Central memory CD8-positive, alpha-beta T cell (primary cell): Measurements from ENCODE around the gene MT1G.

Experiments
- ATAC-seq: fragments of 150-1000 bp; cut with Tn5 transposase; replicated peaks from 2 replicates; pipeline ENCODE4 v1.10.0; 2022; ENCODE audit warnings: mild to moderate bottlenecking, moderate FRiP score, moderate number of reproducible peaks; ENCODE audit not compliant: poor library complexity, severe bottlenecking; ENCODE audit errors: extremely low read depth
- DNase-seq, 2 donors: peaks; one replicate each; pipeline ENCODE4 v3.0.0; 2021; ENCODE audit warnings: low spot score in 2 of 2
- H3K27ac Mint-ChIP-seq: one replicate; pipeline ENCODE4 v1.8.0; 2022; ENCODE audit warnings: low read depth, mild to moderate bottlenecking, moderate library complexity, mixed read lengths
- H3K27me3 Mint-ChIP-seq: one replicate; pipeline ENCODE4 v1.8.0; 2022; ENCODE audit warnings: mixed read lengths
- H3K36me3 Mint-ChIP-seq: one replicate; pipeline ENCODE4 v1.8.0; 2022; ENCODE audit warnings: mild to moderate bottlenecking, moderate library complexity, mixed read lengths; ENCODE audit not compliant: insufficient read depth
- H3K4me1 Mint-ChIP-seq: one replicate; pipeline ENCODE4 v1.8.0; 2022; ENCODE audit warnings: mixed read lengths
- H3K4me3 Mint-ChIP-seq: one replicate; pipeline ENCODE4 v1.8.0; 2022; ENCODE audit warnings: mild to moderate bottlenecking, moderate library complexity, mixed read lengths
- H3K9me3 Mint-ChIP-seq: one replicate; pipeline ENCODE4 v1.8.0; 2022; ENCODE audit warnings: mixed read lengths

MT1G gene

GRCh38 chr16:56634715-56635440 lies 33.0 kb downstream of the MT1G start:
- Mint-ChIP-seq H3K9me3 (no peaks in the 10 kb centered on the region), H3K27ac (no peak overlapping the region)

GRCh38 chr16:56633535-56633934 lies 34.3 kb downstream of the MT1G start:
- Mint-ChIP-seq H3K4me1 (peaks cover 21% of the 10 kb centered on the region), H3K9me3 (no peaks in the 10 kb centered on the region), H3K27ac (no peak overlapping the region), H3K27me3 (peaks cover 83% of the 10 kb centered on the region), H3K36me3 (no peaks in the 10 kb centered on the region), H3K4me3 (no peak overlapping the region)
- ATAC-seq = no peak
- DNase-seq = no peak

More at GRCh38 chr16:56634715-56635440, 33.0 kb downstream of the MT1G start:
- H3K36me3 Mint-ChIP-seq = no peaks in the 10 kb centered on the region
- peaks cover 97% of the 10 kb centered on the region for H3K27me3 Mint-ChIP-seq
- H3K4me3 Mint-ChIP-seq = peak overlapping the region; percentile 71
- H3K4me1 Mint-ChIP-seq = peaks cover 21% of the 10 kb centered on the region
- ATAC-seq (no peak), DNase-seq (no peak)

DNA sequence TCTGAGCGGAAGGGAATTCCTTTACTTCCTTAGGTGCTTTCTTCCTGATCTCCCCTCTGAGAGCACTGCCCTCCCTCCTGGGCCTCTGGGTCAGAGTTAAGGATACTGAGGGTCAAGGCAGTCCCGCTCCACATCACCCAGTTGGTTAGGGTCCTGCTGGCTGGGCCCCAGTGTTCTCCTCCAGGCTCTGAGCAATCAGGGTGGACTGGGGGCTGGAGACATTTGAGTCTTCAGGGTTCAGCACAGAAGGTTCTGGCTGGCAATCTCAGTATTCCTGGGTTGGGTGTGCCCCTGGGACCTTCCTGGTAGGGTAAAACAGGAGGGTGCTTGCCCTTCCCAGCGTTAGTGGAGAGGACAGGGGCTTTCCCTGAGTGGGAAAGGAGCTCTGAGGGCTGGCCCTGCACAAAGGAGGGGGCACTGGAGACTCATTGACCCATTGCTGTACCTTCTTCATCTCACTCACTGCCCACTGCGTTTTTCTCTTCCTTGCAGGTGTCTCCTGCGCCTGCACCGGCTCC lies 35.0 kb downstream of the MT1G start:
- DNase-seq (no peak), ATAC-seq (no peak)
- H3K27me3 Mint-ChIP-seq = peaks cover 77% of the 10 kb centered on the region
- H3K4me3 Mint-ChIP-seq = peak overlapping the region; percentile 36
- H3K27ac Mint-ChIP-seq = no peak overlapping the region
- no peaks in the 10 kb centered on the region for H3K9me3 Mint-ChIP-seq
- H3K4me1 Mint-ChIP-seq = peaks cover 19% of the 10 kb centered on the region
- H3K36me3 Mint-ChIP-seq = no peaks in the 10 kb centered on the region

DNA sequence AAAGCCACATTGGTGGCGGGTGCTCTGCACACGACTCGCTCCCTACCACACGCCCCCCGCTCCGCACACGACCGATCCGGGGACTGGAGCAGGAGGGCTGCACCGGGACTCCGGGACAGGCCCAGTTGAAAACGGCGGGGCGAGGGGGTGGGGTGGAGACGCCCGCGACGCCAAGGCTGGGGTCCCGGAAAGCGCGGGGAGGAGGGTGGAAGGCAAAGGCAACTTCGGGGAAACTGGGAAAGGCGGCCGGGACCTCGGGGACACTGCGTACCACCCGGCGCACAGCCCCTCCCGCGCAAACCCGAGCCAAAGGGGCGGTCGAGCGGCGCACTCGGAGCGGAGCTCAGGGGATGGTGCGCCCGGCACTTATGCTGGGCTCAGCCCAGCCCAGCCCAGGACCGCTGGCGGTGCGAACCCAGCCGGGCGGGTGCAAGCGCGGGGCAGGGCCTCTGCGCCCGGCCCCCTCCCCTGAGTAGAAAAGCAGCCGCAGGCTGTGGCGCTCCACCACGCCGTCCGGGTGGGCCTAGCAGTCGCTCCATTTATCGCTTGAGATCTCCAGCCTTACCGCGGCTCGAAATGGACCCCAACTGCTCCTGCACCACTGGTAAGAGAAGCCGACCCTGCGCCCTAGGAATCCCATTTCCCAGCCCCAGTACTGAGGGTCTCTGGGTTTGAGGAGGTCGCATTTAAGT lies 35.6 kb downstream of the MT1G start, which contains the start of gene MT1M:
TSS of gene MT1M (plus strand) at position 504 of the 692 bp plus-strand sequence. CDS start at position 577, 73 bp downstream.
- H3K27ac Mint-ChIP-seq = no peak within 1 kb of the TSS
- no peak for ATAC-seq

GRCh38 chr16:56631832-56632155 lies 36.1 kb downstream of the MT1G start:
- Mint-ChIP-seq H3K4me3 (peak overlapping the region; percentile 49), H3K27ac (no peak overlapping the region)

More for the DNA sequence above, 35.6 kb downstream of the MT1G start, which contains the start of gene MT1M:
- no peaks in the 10 kb centered on the region for H3K9me3 Mint-ChIP-seq
- no peak for DNase-seq
- H3K36me3 Mint-ChIP-seq = no peaks in the 10 kb centered on the region
- peak within 1 kb of the TSS; percentile 49 for H3K4me3 Mint-ChIP-seq
- H3K27me3 Mint-ChIP-seq = peaks cover 71% of the 10 kb centered on the region
- peaks cover 13% of the 10 kb centered on the region for H3K4me1 Mint-ChIP-seq

DNA sequence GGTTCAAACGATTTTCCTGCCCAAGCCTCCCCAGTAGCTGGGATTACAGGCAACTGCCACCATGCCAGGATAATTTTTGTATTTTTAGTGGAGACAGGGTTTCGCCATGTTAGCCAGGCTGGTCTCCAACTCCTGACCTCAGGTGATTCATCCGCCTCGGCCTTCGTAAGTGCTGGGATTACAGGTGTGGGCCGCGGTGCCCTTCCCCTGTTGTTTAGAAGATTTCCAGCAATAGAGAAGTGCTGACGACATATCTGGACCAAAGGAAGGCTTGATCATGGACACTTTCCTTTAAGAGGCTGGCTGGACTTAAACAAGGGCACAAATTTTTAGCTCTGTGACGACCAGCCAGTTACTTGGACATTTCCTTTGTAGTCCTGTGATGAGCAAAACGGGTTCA lies 36.7 kb downstream of the MT1G start:
- no peak overlapping the region for H3K27ac Mint-ChIP-seq
- peaks cover 60% of the 10 kb centered on the region for H3K27me3 Mint-ChIP-seq
- no peaks in the 10 kb centered on the region for H3K36me3 Mint-ChIP-seq
- peaks cover 13% of the 10 kb centered on the region for H3K4me1 Mint-ChIP-seq
- H3K9me3 Mint-ChIP-seq = no peaks in the 10 kb centered on the region
- no peak overlapping the region for H3K4me3 Mint-ChIP-seq
- DNase-seq = no peak
- ATAC-seq = no peak

More at GRCh38 chr16:56631832-56632155, 36.1 kb downstream of the MT1G start:
- Mint-ChIP-seq H3K36me3 (no peaks in the 10 kb centered on the region), H3K4me1 (peaks cover 12% of the 10 kb centered on the region), H3K27me3 (peaks cover 66% of the 10 kb centered on the region), H3K9me3 (no peaks in the 10 kb centered on the region)
- no peak for DNase-seq
- no peak for ATAC-seq

DNA sequence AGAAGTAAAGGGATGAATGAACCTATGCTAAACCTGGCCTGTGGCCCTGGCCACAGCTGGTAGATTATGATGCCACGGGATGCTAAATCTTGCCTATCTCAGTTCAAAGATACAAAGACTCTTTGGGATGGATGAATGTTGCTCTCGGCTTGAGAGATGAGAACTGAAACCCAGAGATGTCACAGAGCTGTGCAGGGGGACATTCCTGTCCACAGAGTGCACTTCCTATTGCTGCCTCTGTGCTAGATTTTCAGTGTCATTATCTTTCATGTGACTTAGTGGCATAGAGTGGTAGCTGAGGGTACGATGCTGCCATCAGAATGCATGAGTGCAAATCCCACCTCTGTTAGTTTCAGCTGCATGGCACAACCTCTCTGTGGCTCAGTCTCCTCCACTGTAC lies 37.7 kb downstream of the MT1G start:
- ATAC-seq (no peak), DNase-seq (no peak)
- Mint-ChIP-seq H3K4me1 (peaks cover 20% of the 10 kb centered on the region), H3K27me3 (peaks cover 49% of the 10 kb centered on the region), H3K36me3 (peaks cover 3% of the 10 kb centered on the region), H3K9me3 (no peaks in the 10 kb centered on the region), H3K27ac (no peak overlapping the region), H3K4me3 (no peak overlapping the region)

GRCh38 chr16:56629531-56629930 lies 38.3 kb downstream of the MT1G start:
- Mint-ChIP-seq H3K4me1 (peaks cover 20% of the 10 kb centered on the region), H3K27ac (no peak overlapping the region), H3K27me3 (peaks cover 43% of the 10 kb centered on the region), H3K36me3 (peaks cover 5% of the 10 kb centered on the region), H3K4me3 (no peak overlapping the region), H3K9me3 (no peaks in the 10 kb centered on the region)
- ATAC-seq (no peak), DNase-seq (no peak)

DNA sequence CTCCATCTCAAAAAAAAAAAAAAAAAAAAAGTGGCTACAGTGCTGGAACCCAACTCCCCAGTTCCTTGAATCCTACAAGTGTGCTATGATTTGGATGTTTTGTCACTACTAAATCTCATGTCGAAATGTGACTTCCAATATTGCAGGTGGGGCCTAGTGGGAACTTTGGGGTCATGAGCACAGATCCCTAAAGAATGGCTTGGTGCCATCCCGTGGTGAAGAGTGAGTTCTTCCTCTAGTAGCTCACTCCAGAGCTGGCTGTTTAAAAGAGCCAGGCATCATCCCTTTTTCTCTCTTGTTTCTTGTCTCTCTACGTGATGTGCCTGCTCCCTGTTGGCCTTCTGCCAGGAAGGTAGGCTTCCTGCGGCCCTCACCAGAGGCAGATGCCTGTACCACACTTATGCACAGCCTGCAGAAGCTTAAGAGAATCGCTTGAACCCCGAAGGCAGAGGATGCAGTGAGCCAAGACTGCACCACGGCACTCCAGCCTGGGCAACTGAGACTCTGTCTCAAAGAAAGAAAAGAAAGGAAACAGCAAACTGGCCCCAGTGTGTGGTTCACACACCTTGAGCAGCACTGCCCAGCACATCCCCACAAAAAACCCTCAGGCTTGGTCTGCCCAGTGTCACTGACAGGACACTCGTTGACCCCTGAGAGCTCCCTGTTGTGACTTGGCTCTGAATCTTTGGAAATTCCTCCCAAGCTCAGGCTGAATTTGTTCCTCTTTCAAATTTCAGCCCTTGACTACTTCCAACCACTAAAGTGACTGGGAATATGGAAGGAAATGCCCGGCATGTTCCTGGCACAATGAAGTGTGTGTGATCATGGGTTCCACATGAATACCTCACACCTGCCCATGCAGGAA lies 39.1 kb downstream of the MT1G start:
- H3K4me1 Mint-ChIP-seq = peaks cover 20% of the 10 kb centered on the region
- H3K9me3 Mint-ChIP-seq = no peaks in the 10 kb centered on the region
- no peak for DNase-seq
- peaks cover 5% of the 10 kb centered on the region for H3K36me3 Mint-ChIP-seq
- no peak for ATAC-seq
- peaks cover 35% of the 10 kb centered on the region for H3K27me3 Mint-ChIP-seq
- H3K27ac Mint-ChIP-seq = no peak overlapping the region
- no peak overlapping the region for H3K4me3 Mint-ChIP-seq

- Mint-ChIP-seq H3K27me3 (peaks cover 15% of the 10 kb centered on the region), H3K4me3 (peak overlapping the region; percentile 97)
- no peak for ATAC-seq
Observed at GRCh38 chr16:56626685-56627084, 41.2 kb downstream of the MT1G start.

DNA sequence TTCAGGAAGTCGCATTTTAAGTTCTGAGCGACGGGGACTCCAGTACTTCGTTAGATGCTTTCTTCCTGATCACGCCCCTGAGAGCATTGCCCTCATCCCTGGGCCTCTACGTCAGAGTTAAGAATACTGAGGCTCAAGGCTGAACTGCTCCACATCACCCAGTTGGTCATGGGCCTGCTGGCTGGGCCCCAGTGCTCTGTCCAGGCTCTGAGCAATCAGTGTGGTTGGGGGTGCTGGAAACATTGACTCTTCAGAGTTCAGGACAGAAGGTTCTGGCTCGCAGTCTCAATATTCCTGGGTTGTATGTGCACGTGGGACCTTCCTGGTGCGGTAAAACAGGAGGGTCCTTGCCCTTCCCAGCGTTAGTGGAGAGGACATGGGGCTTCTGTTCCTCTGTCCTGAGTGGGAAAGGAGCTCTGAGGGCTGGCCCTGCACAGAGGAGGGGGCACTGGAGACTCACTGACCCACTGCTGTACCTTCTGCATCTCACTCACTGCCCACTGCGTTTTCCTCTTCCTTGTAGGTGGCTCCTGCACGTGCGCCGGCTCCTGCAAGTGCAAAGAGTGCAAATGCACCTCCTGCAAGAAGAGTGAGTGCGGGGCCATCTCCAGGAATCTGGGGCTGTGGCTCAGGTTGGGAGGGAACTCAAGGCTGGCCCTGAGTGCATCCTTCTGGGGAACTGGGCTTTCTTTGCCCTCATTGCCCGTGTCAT lies 41.8 kb downstream of the MT1G start:
- Mint-ChIP-seq H3K27me3 (peaks cover 9% of the 10 kb centered on the region), H3K4me3 (peak overlapping the region; percentile 97), H3K27ac (peak overlapping the region; percentile 91), H3K4me1 (peaks cover 15% of the 10 kb centered on the region), H3K9me3 (no peaks in the 10 kb centered on the region), H3K36me3 (peaks cover 5% of the 10 kb centered on the region)
- no peak for DNase-seq
- peak; percentile 13 for ATAC-seq

More at GRCh38 chr16:56626685-56627084, 41.2 kb downstream of the MT1G start:
- peaks cover 5% of the 10 kb centered on the region for H3K36me3 Mint-ChIP-seq
- DNase-seq = no peak
- H3K4me1 Mint-ChIP-seq = peaks cover 16% of the 10 kb centered on the region
- H3K27ac Mint-ChIP-seq = no peak overlapping the region
- no peaks in the 10 kb centered on the region for H3K9me3 Mint-ChIP-seq
